SU-DHL-6 (cell line): ENCODE data around the gene INTS1.

Experiments
- CTCF ChIP-seq: fragments of 200-600 bp; sonication (generic); IDR thresholded peaks from one replicate; pipeline ENCODE4 v1.5.1; 2017; ENCODE audit warnings: antibody characterized with exemption, mild to moderate bottlenecking, low read length, moderate library complexity; ENCODE audit not compliant: insufficient read depth, poor library complexity, severe bottlenecking
- EZH2phosphoT487 ChIP-seq: fragments of 200-600 bp; sonication (generic), shearing (Covaris generic); conservative IDR thresholded peaks from 2 replicates; pipeline ENCODE4 v1.6.1; 2018; ENCODE audit warnings: mild to moderate bottlenecking, antibody characterized with exemption, low read length, moderate library complexity, mixed read lengths

- TF ChIP-seq CTCF (no peak), EZH2phosphoT487 (no peak)
Observed at GRCh38 chr7:1460821-1461645, 43.2 kb downstream of the INTS1 start.
